Osteoblast (primary cell): ENCODE measurements around the gene AFMID. TPM values are rescaled to one million over a fixed set of nuclear protein-coding genes. Genes with fewer than 3 reads are reported as not detected.

Experiments
- DNase-seq: peaks from one replicate; pipeline ENCODE4 v3.0.0; 2011; ENCODE audit warnings: low spot score, mixed read lengths; ENCODE audit not compliant: insufficient read length; ENCODE audit errors: missing footprints
- H2AFZ ChIP-seq: 2 replicates; pipeline ENCODE4 v1.6.0; 2011; ENCODE audit warnings: mild to moderate bottlenecking, low read length
- H3K27ac ChIP-seq: 2 replicates; pipeline ENCODE4 v1.5.1; 2011; ENCODE audit warnings: mild to moderate bottlenecking, low read depth, low read length, moderate library complexity
- H3K27me3 ChIP-seq: 2 replicates; pipeline ENCODE4 v1.6.0; 2012; ENCODE audit warnings: mild to moderate bottlenecking, control low read depth, inconsistent platforms, low read length, moderate library complexity; ENCODE audit not compliant: insufficient read depth
- H3K36me3 ChIP-seq: 2 replicates; pipeline ENCODE4 v1.5.1; 2011; ENCODE audit warnings: mild to moderate bottlenecking, low read length, control low read depth, moderate library complexity; ENCODE audit not compliant: insufficient read depth
- H3K4me1 ChIP-seq: 2 replicates; pipeline ENCODE4 v1.5.1; 2011; ENCODE audit warnings: mild to moderate bottlenecking, low read length, control low read depth, moderate library complexity; ENCODE audit not compliant: insufficient read depth
- H3K4me2 ChIP-seq: 2 replicates; pipeline ENCODE4 v1.6.0; 2011; ENCODE audit warnings: mild to moderate bottlenecking, low read length; ENCODE audit not compliant: insufficient read depth
- H3K4me3 ChIP-seq: fragments of 200-600 bp; sonication (generic); 3 replicates; pipeline ENCODE4 v1.5.1; 2012; ENCODE audit warnings: mild to moderate bottlenecking, low read length, inconsistent platforms; ENCODE audit not compliant: insufficient read depth
- H3K79me2 ChIP-seq: 2 replicates; pipeline ENCODE4 v1.6.0; 2012; ENCODE audit warnings: mild to moderate bottlenecking, low read length, control low read depth, inconsistent platforms; ENCODE audit not compliant: insufficient read depth
- H3K9me3 ChIP-seq: 2 replicates; pipeline ENCODE4 v1.5.1; 2011; ENCODE audit warnings: low read depth, low read length, control low read depth
- H4K20me1 ChIP-seq: 2 replicates; pipeline ENCODE4 v1.6.0; 2012; ENCODE audit warnings: mild to moderate bottlenecking, low read length, control low read depth; ENCODE audit not compliant: insufficient read depth
- small RNA-seq: library from RNA; depleted of rRNA; stranded (forward); fragments of <200 nt; gene quantifications from one replicate; pipeline ENCODE3, GENCODE V24; 2012
- total RNA-seq: library from RNA; depleted of rRNA; stranded (reverse); fragments of >200 nt; gene quantifications from 2 replicates; pipeline ENCODE4 v1.2.3, GENCODE V29; 2012
- TF ChIP-seq, protein P1 (sequence below): IDR thresholded peaks from 2 replicates; pipeline ENCODE4 v1.5.1; 2011; ENCODE audit warnings: mild to moderate bottlenecking, low read depth, low read length, moderate library complexity; ENCODE audit errors: extremely low read depth

AFMID gene
- total RNA-seq, 1 donor: 23.2 TPM

DNA sequence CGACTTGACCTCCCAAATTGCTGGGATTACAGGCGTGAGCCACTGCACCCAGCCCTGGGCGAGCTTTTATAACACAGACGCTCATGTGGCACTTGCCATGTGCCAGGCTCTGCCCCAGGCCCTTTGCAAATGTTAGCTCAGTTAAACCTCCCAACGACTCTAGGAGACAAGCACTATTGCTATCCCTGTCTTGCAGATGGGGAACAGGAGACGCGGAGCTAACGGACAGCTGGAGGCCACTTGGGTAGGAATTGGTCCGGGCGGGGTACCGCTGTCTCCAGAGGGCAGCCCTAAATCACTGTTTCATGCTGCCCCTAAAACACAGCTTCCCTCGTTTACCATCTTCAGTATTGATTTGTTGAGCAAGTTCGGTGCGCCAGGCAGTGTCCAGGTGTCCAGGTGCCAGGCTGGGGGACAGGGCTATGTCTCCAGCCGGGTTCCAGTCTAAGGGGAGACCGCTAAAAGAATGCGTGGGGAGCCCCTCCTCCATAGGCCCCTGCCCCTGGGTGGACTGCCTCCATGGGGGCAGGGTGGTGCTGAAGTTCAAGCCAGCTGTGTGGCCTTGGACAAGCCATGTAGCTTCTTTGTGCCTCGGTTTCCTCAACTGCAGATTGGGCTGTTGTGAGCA lies 68.0 kb downstream of the AFMID start:
- peaks cover 2% of the 10 kb centered on the region for H3K27me3 ChIP-seq
- peaks cover 9% of the 10 kb centered on the region for H3K4me1 ChIP-seq
- H2AFZ ChIP-seq: no peak overlapping the region
- TF ChIP-seq, protein P1, sequence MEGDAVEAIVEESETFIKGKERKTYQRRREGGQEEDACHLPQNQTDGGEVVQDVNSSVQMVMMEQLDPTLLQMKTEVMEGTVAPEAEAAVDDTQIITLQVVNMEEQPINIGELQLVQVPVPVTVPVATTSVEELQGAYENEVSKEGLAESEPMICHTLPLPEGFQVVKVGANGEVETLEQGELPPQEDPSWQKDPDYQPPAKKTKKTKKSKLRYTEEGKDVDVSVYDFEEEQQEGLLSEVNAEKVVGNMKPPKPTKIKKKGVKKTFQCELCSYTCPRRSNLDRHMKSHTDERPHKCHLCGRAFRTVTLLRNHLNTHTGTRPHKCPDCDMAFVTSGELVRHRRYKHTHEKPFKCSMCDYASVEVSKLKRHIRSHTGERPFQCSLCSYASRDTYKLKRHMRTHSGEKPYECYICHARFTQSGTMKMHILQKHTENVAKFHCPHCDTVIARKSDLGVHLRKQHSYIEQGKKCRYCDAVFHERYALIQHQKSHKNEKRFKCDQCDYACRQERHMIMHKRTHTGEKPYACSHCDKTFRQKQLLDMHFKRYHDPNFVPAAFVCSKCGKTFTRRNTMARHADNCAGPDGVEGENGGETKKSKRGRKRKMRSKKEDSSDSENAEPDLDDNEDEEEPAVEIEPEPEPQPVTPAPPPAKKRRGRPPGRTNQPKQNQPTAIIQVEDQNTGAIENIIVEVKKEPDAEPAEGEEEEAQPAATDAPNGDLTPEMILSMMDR: no peak
- peak; percentile 54 for DNase-seq
- H3K9me3 ChIP-seq: no peaks in the 10 kb centered on the region
- no peak overlapping the region for H3K4me3 ChIP-seq
- no peaks in the 10 kb centered on the region for H4K20me1 ChIP-seq
- H3K4me2 ChIP-seq: no peak overlapping the region
- no peaks in the 10 kb centered on the region for H3K36me3 ChIP-seq
- no peaks in the 10 kb centered on the region for H3K79me2 ChIP-seq
- no peak overlapping the region for H3K27ac ChIP-seq

DNA sequence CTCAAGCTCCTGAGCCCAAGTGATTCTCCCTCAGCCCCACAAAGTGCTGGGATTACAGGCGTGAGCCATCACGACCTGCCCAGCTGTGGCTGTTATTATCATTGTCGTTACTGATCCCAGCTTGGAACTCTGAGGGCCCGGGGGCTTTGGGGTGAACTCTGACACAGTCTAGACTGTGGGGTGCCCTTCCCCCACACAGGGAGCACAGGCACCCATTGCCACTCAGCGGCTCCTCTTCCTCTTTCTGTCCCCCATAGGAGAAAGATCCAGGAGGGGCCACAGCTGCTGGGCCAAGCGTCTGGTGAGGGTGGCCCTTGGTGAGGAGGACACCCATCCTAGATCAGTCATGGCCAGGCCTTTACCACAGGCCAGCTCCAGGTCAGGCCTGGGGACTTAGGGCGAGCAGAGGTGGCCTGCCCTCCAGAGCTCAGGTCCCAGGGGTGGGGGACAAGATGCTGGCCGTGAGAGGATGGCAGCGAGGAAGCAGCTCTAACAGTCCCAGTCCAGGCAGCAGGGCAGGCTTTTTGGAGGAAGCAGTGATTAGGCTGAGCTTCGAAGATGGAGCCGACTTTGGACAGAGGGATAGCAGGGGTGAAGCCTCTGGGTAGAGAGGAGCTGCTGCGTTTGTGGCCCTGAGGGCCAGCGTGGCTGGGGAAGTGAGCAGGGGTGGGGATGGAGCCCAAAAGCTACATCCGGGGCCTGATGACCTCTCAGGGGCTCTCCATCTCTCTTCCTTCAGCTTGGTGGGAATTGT lies 69.0 kb downstream of the AFMID start:
- H4K20me1 ChIP-seq: no peaks in the 10 kb centered on the region

DNA sequence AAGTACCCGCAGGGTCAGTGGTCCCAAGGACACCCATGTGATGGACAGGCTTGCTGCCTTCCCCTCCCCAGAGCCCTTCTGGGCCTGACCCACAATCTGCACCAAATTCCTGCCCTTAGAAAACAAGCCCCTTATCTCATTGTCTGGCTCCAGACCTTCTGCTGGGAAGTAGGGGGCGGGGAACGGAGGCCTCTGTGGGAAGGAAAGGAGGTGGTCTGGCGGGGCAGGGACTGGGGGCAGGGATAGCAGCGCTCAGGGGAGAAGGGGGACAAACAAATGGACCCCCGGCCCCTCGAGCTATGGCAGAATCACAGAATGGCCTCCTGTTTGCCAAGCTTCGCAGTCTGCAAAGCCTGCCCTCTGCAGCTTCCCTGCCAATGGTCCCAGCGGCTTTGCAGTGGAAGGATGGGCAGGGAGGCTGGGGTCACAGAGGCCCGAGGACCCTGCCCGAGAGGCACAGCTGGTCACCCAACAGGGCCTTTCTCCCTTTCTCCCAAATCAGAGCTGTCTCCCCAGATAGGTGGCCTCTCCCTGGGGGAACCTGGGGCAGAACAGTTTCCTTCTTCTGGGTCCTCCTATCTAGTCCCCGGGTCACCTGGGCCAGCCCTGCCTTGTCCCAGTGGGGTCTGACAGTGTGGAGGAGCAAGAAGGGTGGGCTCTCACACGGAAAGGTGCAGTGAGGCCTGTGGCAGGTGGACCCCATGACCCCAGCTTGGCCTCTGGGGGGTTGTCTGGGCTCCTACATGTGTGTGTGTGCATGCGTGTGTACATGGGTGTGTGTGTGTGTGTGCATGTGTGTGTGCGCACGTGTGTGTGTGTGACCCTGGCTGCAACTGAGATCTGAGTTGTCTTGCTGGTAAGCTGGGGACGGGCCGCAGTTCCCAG lies 69.8 kb downstream of the AFMID start:
- TF ChIP-seq, protein P1: no peak
- Histone ChIP-seq H3K27ac (no peak overlapping the region), H2AFZ (no peak overlapping the region), H3K4me1 (peaks cover 4% of the 10 kb centered on the region), H3K4me3 (no peak overlapping the region), H4K20me1 (no peaks in the 10 kb centered on the region), H3K9me3 (no peaks in the 10 kb centered on the region), H3K27me3 (no peaks in the 10 kb centered on the region), H3K4me2 (no peak overlapping the region), H3K36me3 (no peaks in the 10 kb centered on the region), H3K79me2 (no peaks in the 10 kb centered on the region)
- peak; percentile 79 for DNase-seq

More for the DNA sequence above, 69.0 kb downstream of the AFMID start:
- Histone ChIP-seq H3K36me3 (no peaks in the 10 kb centered on the region), H3K4me3 (no peak overlapping the region), H3K27ac (no peak overlapping the region), H3K79me2 (no peaks in the 10 kb centered on the region), H3K4me2 (no peak overlapping the region), H3K9me3 (no peaks in the 10 kb centered on the region), H3K27me3 (no peaks in the 10 kb centered on the region), H3K4me1 (peaks cover 7% of the 10 kb centered on the region), H2AFZ (no peak overlapping the region)
- TF ChIP-seq, protein P1: no peak
- DNase-seq: peak; percentile 51

Small RNAs within 50 kb of the gene (small RNA-seq; reads per million reads assigned to genes)
- not detected for gene AC087645.1

Other genes starting within 250 kb of the AFMID start
- gene TNRC6C, start 228.7 kb upstream of the AFMID start, total RNA-seq: 6.2 and 6.5 TPM in 2 replicates
- gene TMC6, start 58.6 kb upstream of the AFMID start, total RNA-seq: under 0.01 TPM in 1 of 2 replicates, not detected in the other
- gene TMC8, start 56.6 kb upstream of the AFMID start, total RNA-seq: not detected in 2 replicates
- gene C17orf99, start 41.0 kb upstream of the AFMID start, total RNA-seq: not detected in 2 replicates
- 1.5 and 3.3 TPM in 2 replicates for gene SYNGR2, start 18.8 kb upstream of the AFMID start, total RNA-seq
- 17.7 and 23.9 TPM in 2 replicates for gene TK1, start 310 bp upstream of the AFMID start, total RNA-seq
- 8.0 and 11.5 TPM in 2 replicates for gene BIRC5, start 26.9 kb downstream of the AFMID start, total RNA-seq
- not detected in 2 replicates for gene TMEM235, start 44.3 kb downstream of the AFMID start, total RNA-seq
- 78.1 and 95.2 TPM in 2 replicates for gene SOCS3, start 172.7 kb downstream of the AFMID start, total RNA-seq
- gene PGS1, start 191.3 kb downstream of the AFMID start, total RNA-seq: 34.4 and 39.5 TPM in 2 replicates